NCI-H524 (cell line): Measurements from ENCODE around the gene PREX1.
"Not testable (repeated sequence)": the region's sequence is repeated elsewhere in the genome, so short reads cannot be mapped to it uniquely, and the experiment has no call there.

ENCODE experiments used
- DNase-seq, 2 experiments: peaks; one replicate each; lab custom pipeline; 2025; lab: John Stamatoyannopoulos, UW

The PREX1 gene

GRCh38 chr20:48773837-48774418, 53.9 kb downstream of the PREX1 start:
- DNase-seq, result no peak

- DNase-seq, result no peak
Observed at GRCh38 chr20:48772183-48772976, 55.4 kb downstream of the PREX1 start.

- no peak for DNase-seq
Observed at GRCh38 chr20:48771542-48771941, 56.3 kb downstream of the PREX1 start.

GRCh38 chr20:48770700-48771442, 56.9 kb downstream of the PREX1 start:
- no peak for DNase-seq

- DNase-seq, result no peak
Observed at GRCh38 chr20:48769069-48769983, 58.5 kb downstream of the PREX1 start.

GRCh38 chr20:48766961-48767960, 60.5 kb downstream of the PREX1 start:
- no peak for DNase-seq

GRCh38 chr20:48766205-48766604, 61.6 kb downstream of the PREX1 start:
- DNase-seq, result no peak

- no peak for DNase-seq
Observed at GRCh38 chr20:48765359-48765758, 62.4 kb downstream of the PREX1 start.

- no peak for DNase-seq
Observed at GRCh38 chr20:48763216-48763914, 64.4 kb downstream of the PREX1 start.

- no peak for DNase-seq
Observed at GRCh38 chr20:48761874-48762273, 65.9 kb downstream of the PREX1 start.

GRCh38 chr20:48761023-48761785, 66.6 kb downstream of the PREX1 start:
- DNase-seq, result no peak

- no peak for DNase-seq
Observed at GRCh38 chr20:48760403-48760983, 67.3 kb downstream of the PREX1 start.

- DNase-seq, result no peak
Observed at GRCh38 chr20:48759631-48760245, 68.1 kb downstream of the PREX1 start.

- peak; percentile 38 to 72 for DNase-seq
Observed at GRCh38 chr20:48758206-48758820, 69.5 kb downstream of the PREX1 start.

GRCh38 chr20:48756774-48757173, 71.0 kb downstream of the PREX1 start:
- not testable (repeated sequence) for DNase-seq

- DNase-seq, result peak; percentile 96 to 99
Observed at GRCh38 chr20:48754292-48754691, 73.5 kb downstream of the PREX1 start.

- DNase-seq, result no peak
Observed at GRCh38 chr20:48752963-48753362, 74.8 kb downstream of the PREX1 start.

- DNase-seq, result no peak
Observed at GRCh38 chr20:48751871-48752270, 75.9 kb downstream of the PREX1 start.
